Measurements from ENCODE around the gene MAPRE2. TPM values are rescaled to one million over a fixed set of nuclear protein-coding genes. Genes with fewer than 3 reads are reported as not detected.

The MAPRE2 gene
- total and polyA plus RNA-seq, 2 donors (not counting 1 experiment from before 2014, with no cell fraction given), result 18.5 to 88.1 TPM

DNA sequence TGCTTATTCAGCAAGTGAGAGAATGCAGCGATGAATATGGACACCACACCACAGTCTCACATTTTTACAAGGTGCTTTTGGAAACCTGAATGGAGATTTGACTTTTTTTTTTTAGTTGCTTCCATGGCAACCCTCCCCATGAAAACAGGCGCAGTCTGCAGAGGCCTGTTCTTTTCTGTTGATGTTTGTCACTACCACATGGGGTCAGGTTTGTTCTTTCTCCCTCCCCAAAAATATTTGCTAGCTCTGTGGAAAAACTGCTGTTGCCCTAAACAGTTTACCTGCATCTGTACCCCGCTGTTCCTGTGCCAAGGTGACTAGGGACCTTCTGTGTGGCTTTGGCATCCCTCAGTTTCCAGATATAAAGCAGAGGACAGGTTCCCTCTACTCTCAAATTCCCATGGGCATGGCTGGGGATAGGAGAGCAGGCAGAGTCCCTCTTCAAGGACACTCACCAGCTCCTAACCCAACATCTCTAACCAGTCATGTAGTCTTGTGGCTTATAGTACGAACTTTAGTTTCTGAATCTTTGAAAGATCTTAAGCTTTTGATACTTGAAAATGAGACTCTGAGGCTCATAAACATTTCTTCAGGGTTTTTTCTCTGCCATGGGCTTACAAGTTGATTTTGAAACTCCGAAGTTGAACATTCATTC is 14.7 kb upstream of the MAPRE2 start:
- DNase-seq (ENCODE audit: low read depth in 2 of 2), result no peak
- H3K4me2 ChIP-seq (ENCODE audit: extremely low read depth, insufficient read depth, low read length), result no peak overlapping the region
- H3K79me2 ChIP-seq (ENCODE audit: control insufficient read depth, insufficient read depth, low read length), result no peaks in the 10 kb centered on the region
- H3K27ac ChIP-seq (ENCODE audit: insufficient read depth, low read length), result no peak overlapping the region
- no peaks in the 10 kb centered on the region for H4K20me1 ChIP-seq (ENCODE audit: control insufficient read depth, extremely low read depth, insufficient read depth, low read length)
- no peak for TF ChIP-seq EZH2 (IDR thresholded peaks at IDR 0.05; ENCODE audit: low read length, missing control alignments)
- TF ChIP-seq, protein P1, sequence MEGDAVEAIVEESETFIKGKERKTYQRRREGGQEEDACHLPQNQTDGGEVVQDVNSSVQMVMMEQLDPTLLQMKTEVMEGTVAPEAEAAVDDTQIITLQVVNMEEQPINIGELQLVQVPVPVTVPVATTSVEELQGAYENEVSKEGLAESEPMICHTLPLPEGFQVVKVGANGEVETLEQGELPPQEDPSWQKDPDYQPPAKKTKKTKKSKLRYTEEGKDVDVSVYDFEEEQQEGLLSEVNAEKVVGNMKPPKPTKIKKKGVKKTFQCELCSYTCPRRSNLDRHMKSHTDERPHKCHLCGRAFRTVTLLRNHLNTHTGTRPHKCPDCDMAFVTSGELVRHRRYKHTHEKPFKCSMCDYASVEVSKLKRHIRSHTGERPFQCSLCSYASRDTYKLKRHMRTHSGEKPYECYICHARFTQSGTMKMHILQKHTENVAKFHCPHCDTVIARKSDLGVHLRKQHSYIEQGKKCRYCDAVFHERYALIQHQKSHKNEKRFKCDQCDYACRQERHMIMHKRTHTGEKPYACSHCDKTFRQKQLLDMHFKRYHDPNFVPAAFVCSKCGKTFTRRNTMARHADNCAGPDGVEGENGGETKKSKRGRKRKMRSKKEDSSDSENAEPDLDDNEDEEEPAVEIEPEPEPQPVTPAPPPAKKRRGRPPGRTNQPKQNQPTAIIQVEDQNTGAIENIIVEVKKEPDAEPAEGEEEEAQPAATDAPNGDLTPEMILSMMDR (conservative IDR thresholded peaks at IDR 0.05 in 1 of 2, IDR thresholded peaks at IDR 0.05 in 1 of 2; ENCODE audit: low read depth in 1 of 2, low read length in 2 of 2), result peak in 1 of 2 donors; percentile 3
- no peak overlapping the region for H2AFZ ChIP-seq (ENCODE audit: low read length)
- H3K9ac ChIP-seq (ENCODE audit: insufficient read depth, low read length), result no peak overlapping the region
- peaks cover 8% of the 10 kb centered on the region for H3K4me1 ChIP-seq (ENCODE audit: control insufficient read depth, extremely low read depth, insufficient read depth, low read length)
- H3K36me3 ChIP-seq (ENCODE audit: control insufficient read depth, insufficient read depth, low read length), result no peaks in the 10 kb centered on the region
- no peak overlapping the region for H3K4me3 ChIP-seq (replicated peaks in 1 of 4; ENCODE audit: control extremely low read depth in 1 of 4, insufficient read depth in 1 of 4, low read depth in 3 of 4, low read length in 4 of 4)
- no peaks in the 10 kb centered on the region for H3K9me3 ChIP-seq (ENCODE audit: control insufficient read depth, insufficient read depth, low read depth, low read length)
- H3K27me3 ChIP-seq (ENCODE audit: control insufficient read depth, insufficient read depth, low read length), result no peaks in the 10 kb centered on the region

GRCh38 chr18:35027206-35027605 is 14.0 kb upstream of the MAPRE2 start:
- Histone ChIP-seq H3K27me3 (ENCODE audit: control insufficient read depth, insufficient read depth, low read length) (no peaks in the 10 kb centered on the region), H4K20me1 (ENCODE audit: control insufficient read depth, extremely low read depth, insufficient read depth, low read length) (no peaks in the 10 kb centered on the region), H3K9ac (ENCODE audit: insufficient read depth, low read length) (no peak overlapping the region), H3K27ac (ENCODE audit: insufficient read depth, low read length) (no peak overlapping the region), H3K4me3 (replicated peaks in 1 of 4; ENCODE audit: control extremely low read depth in 1 of 4, insufficient read depth in 1 of 4, low read depth in 3 of 4, low read length in 4 of 4) (no peak overlapping the region), H2AFZ (ENCODE audit: low read length) (no peak overlapping the region), H3K4me1 (ENCODE audit: control insufficient read depth, extremely low read depth, insufficient read depth, low read length) (peaks cover 8% of the 10 kb centered on the region), H3K79me2 (ENCODE audit: control insufficient read depth, insufficient read depth, low read length) (no peaks in the 10 kb centered on the region), H3K4me2 (ENCODE audit: extremely low read depth, insufficient read depth, low read length) (no peak overlapping the region), H3K9me3 (ENCODE audit: control insufficient read depth, insufficient read depth, low read depth, low read length) (no peaks in the 10 kb centered on the region), H3K36me3 (ENCODE audit: control insufficient read depth, insufficient read depth, low read length) (no peaks in the 10 kb centered on the region)
- no peak for DNase-seq (ENCODE audit: low read depth in 2 of 2)
- TF ChIP-seq EZH2 (IDR thresholded peaks at IDR 0.05; ENCODE audit: low read length, missing control alignments), result no peak
- TF ChIP-seq, protein P1 (conservative IDR thresholded peaks at IDR 0.05 in 1 of 2, IDR thresholded peaks at IDR 0.05 in 1 of 2; ENCODE audit: low read depth in 1 of 2, low read length in 2 of 2), result no peak

- Histone ChIP-seq H3K4me1 (ENCODE audit: control insufficient read depth, extremely low read depth, insufficient read depth, low read length) (peaks cover 8% of the 10 kb centered on the region), H3K36me3 (ENCODE audit: control insufficient read depth, insufficient read depth, low read length) (no peaks in the 10 kb centered on the region), H3K4me3 (replicated peaks in 1 of 4; ENCODE audit: control extremely low read depth in 1 of 4, insufficient read depth in 1 of 4, low read depth in 3 of 4, low read length in 4 of 4) (no peak overlapping the region), H3K9ac (ENCODE audit: insufficient read depth, low read length) (no peak overlapping the region), H3K9me3 (ENCODE audit: control insufficient read depth, insufficient read depth, low read depth, low read length) (no peaks in the 10 kb centered on the region), H4K20me1 (ENCODE audit: control insufficient read depth, extremely low read depth, insufficient read depth, low read length) (no peaks in the 10 kb centered on the region), H2AFZ (ENCODE audit: low read length) (no peak overlapping the region), H3K79me2 (ENCODE audit: control insufficient read depth, insufficient read depth, low read length) (no peaks in the 10 kb centered on the region), H3K27me3 (ENCODE audit: control insufficient read depth, insufficient read depth, low read length) (no peaks in the 10 kb centered on the region), H3K4me2 (ENCODE audit: extremely low read depth, insufficient read depth, low read length) (no peak overlapping the region), H3K27ac (ENCODE audit: insufficient read depth, low read length) (peak overlapping the region; percentile 74)
- peak; percentile 60 to 63 for DNase-seq (ENCODE audit: low read depth in 2 of 2)
- TF ChIP-seq, protein P1 (conservative IDR thresholded peaks at IDR 0.05 in 1 of 2, IDR thresholded peaks at IDR 0.05 in 1 of 2; ENCODE audit: low read depth in 1 of 2, low read length in 2 of 2), result no peak
- no peak for TF ChIP-seq EZH2 (IDR thresholded peaks at IDR 0.05; ENCODE audit: low read length, missing control alignments)
These were observed 12.7 kb upstream of the MAPRE2 start for GRCh38 chr18:35028536-35028935.
